K562 (cell line): Measurements from ENCODE around the gene POMP. TPM values are rescaled to one million over a fixed set of nuclear protein-coding genes. Genes with fewer than 3 reads are reported as not detected.

Source experiments
- ATAC-seq: fragments of 200-7000 bp; cut with Tn5 transposase; 3 replicates; pipeline ENCODE4 v1.9.1; 2020; ENCODE audit warnings: moderate library complexity
- BruUV-seq: library from RNA; stranded (reverse); fragments of 400-500 nt; replicated peaks from 2 replicates; lab custom pipeline; 2021; lab: Mats Ljungman, UMichigan
- CTCF ChIA-PET: fragments of 300-600 bp; formaldehyde crosslinking; extraction: SDS; loops from one replicate; lab custom pipeline; 2021; ENCODE audit warnings: low intra/inter-chr PET ratio; lab: Yijun Ruan, JAX
- POLR2A ChIA-PET: fragments of 300-600, 350-650 bp; sonication (Branson Sonifier 250); formaldehyde crosslinking; extraction: SDS; loops from one replicate; lab custom pipeline; 2021; ENCODE audit warnings: antibody characterized with exemption, inconsistent platforms; lab: Yijun Ruan, JAX
- DNase-seq, 4 experiments: peaks; one replicate each; pipeline versions ENCODE4 v3.0.0 to v3.0.0-alpha.2; 2011 to 2018; ENCODE audit warnings: low spot score in 3 of 4, mixed read lengths in 3 of 4; ENCODE audit errors: extremely low read depth in 1 of 4
- FAIRE-seq: peaks from 2 replicates; lab custom pipeline; 2011; peaks lifted over from hg19 to GRCh38; lab: Jason Lieb, UNC
- H2AFZ ChIP-seq: 2 replicates; pipeline ENCODE4 v1.6.0; 2011; ENCODE audit warnings: low read depth, low read length, control low read depth, inconsistent platforms
- H3K27ac ChIP-seq: fragments of 200-600 bp; 3 replicates; pipeline ENCODE4 v1.8.0; 2011; ENCODE audit warnings: low read depth, mild to moderate bottlenecking, control low read depth, inconsistent platforms, low read length, moderate library complexity, mixed read lengths; ENCODE audit errors: extremely low read depth
- H3K27me3 ChIP-seq, 2 experiments: fragments of 300-600 bp in 1 of 2; 2 replicates in 1 of 2; 3 replicates in 1 of 2; pipeline versions ENCODE4 v1.6.0 to v1.8.0; 2011; ENCODE audit warnings: inconsistent platforms in 2 of 2, low read length in 2 of 2, mild to moderate bottlenecking in 1 of 2, mixed read lengths in 1 of 2, moderate library complexity in 1 of 2; ENCODE audit not compliant: control insufficient read depth in 2 of 2, insufficient read depth in 2 of 2
- H3K36me3 ChIP-seq: fragments of 300-600 bp; 3 replicates; pipeline ENCODE4 v1.8.0; 2011; ENCODE audit warnings: mild to moderate bottlenecking, low read length, inconsistent platforms; ENCODE audit not compliant: control insufficient read depth, insufficient read depth
- H3K4me1 ChIP-seq, 2 experiments: fragments of 200-600 bp in 1 of 2; replicated peaks in 1 of 2; 2 replicates in 1 of 2; 3 replicates in 1 of 2; pipeline versions ENCODE4 v1.5.1 to v1.8.0; 2011; ENCODE audit warnings: inconsistent platforms in 2 of 2, low read length in 2 of 2, mild to moderate bottlenecking in 1 of 2, mixed read lengths in 1 of 2, moderate library complexity in 1 of 2; ENCODE audit not compliant: control insufficient read depth in 2 of 2, insufficient read depth in 2 of 2
- H3K4me2 ChIP-seq: 2 replicates; pipeline ENCODE4 v1.6.1; 2011; ENCODE audit warnings: low read length, control low read depth, inconsistent platforms, mixed read lengths; ENCODE audit not compliant: insufficient read depth
- H3K4me3 ChIP-seq: fragments of 200-600 bp; sonication (generic), shearing (Covaris generic); 2 replicates; pipeline ENCODE4 v1.5.1; 2016; ENCODE audit warnings: control low read depth, inconsistent platforms
- H3K79me2 ChIP-seq: fragments of 200-600 bp; 3 replicates; pipeline ENCODE4 v1.8.0; 2011; ENCODE audit warnings: low read length, inconsistent platforms; ENCODE audit not compliant: control insufficient read depth, insufficient read depth
- H3K9ac ChIP-seq, 2 experiments: 2 replicates each; pipeline versions ENCODE4 v1.6.0 to v1.6.1; 2011; ENCODE audit warnings: low read depth in 2 of 2, low read length in 2 of 2, control low read depth in 1 of 2, inconsistent platforms in 1 of 2, mild to moderate bottlenecking in 1 of 2, mixed read lengths in 1 of 2; ENCODE audit not compliant: insufficient read depth in 1 of 2
- H3K9me1 ChIP-seq: one replicate; pipeline ENCODE4 v1.6.0; 2011; ENCODE audit warnings: inconsistent platforms, mild to moderate bottlenecking, low read length, moderate library complexity; ENCODE audit not compliant: control insufficient read depth, insufficient read depth
- H3K9me3 ChIP-seq: replicated peaks from 2 replicates; pipeline ENCODE4 v1.5.1; 2011; ENCODE audit warnings: low read depth, low read length, inconsistent platforms; ENCODE audit not compliant: control insufficient read depth, insufficient read depth
- H4K20me1 ChIP-seq: replicated peaks from 2 replicates; pipeline ENCODE4 v1.6.1; 2011; ENCODE audit warnings: low read length, inconsistent platforms, mixed read lengths; ENCODE audit not compliant: control insufficient read depth, insufficient read depth
- ARID3A ChIP-seq: IDR thresholded peaks from 2 replicates; pipeline ENCODE4 v1.6.1; 2012; ENCODE audit warnings: low read depth, low read length, improper control_type of control experiment, borderline replicate concordance
- BCOR ChIP-seq: fragments of 450-650 bp; IDR thresholded peaks from 2 replicates; pipeline ENCODE4 v1.6.1; 2016
- KAT7 ChIP-seq: sonication (generic); formaldehyde crosslinking; IDR thresholded peaks from 2 replicates; pipeline ENCODE4 v1.8.0; 2022; ENCODE audit warnings: missing genetic modification reagents, mild to moderate bottlenecking, borderline replicate concordance
- MAFK ChIP-seq: IDR thresholded peaks from 2 replicates; pipeline ENCODE4 v1.6.1; 2011; ENCODE audit warnings: low read length, improper control_type of control experiment
- SIX5 ChIP-seq, 2 experiments: IDR thresholded peaks; 2 replicates each; pipeline ENCODE4 v1.6.1; 2011; ENCODE audit warnings: low read length in 2 of 2, borderline replicate concordance in 1 of 2, low read depth in 1 of 2, mild to moderate bottlenecking in 1 of 2, moderate library complexity in 1 of 2; ENCODE audit not compliant: insufficient read depth in 1 of 2
- TCF15 ChIP-seq: fragments of 250-450 bp; sonication (Bioruptor Pico); IDR thresholded peaks from 2 replicates; pipeline ENCODE4 v1.8.0; 2022; ENCODE audit warnings: moderate library complexity, mild to moderate bottlenecking, inconsistent platforms
- ZBED1 ChIP-seq: IDR thresholded peaks from 2 replicates; pipeline ENCODE4 v1.6.1; 2014
- ZNF24 ChIP-seq: fragments of 450-650 bp; IDR thresholded peaks from 2 replicates; pipeline ENCODE4 v1.6.1; 2016
- ZNF384 ChIP-seq: IDR thresholded peaks from 2 replicates; pipeline ENCODE4 v1.6.1; 2012; ENCODE audit warnings: low read depth, low read length, improper control_type of control experiment
- ZNF586 ChIP-seq: fragments of 450-650 bp; formaldehyde crosslinking; conservative IDR thresholded peaks from 2 replicates; pipeline ENCODE4 v1.4.0; 2020; ENCODE audit warnings: mild to moderate bottlenecking, moderate library complexity
- ZNF717 ChIP-seq: fragments of 250-450 bp; sonication (Bioruptor Pico); IDR thresholded peaks from 2 replicates; pipeline ENCODE4 v1.5.0; 2021
- ZNF764 ChIP-seq: fragments of 250-450 bp; sonication (Bioruptor Pico); IDR thresholded peaks from 2 replicates; pipeline ENCODE4 v1.4.0; 2020; ENCODE audit warnings: low read depth, mild to moderate bottlenecking, moderate library complexity
- ZNF785 ChIP-seq: fragments of 250-450 bp; sonication (Bioruptor Pico); IDR thresholded peaks from 2 replicates; pipeline ENCODE4 v1.4.0; 2020; ENCODE audit warnings: mild to moderate bottlenecking
- ZNF830 ChIP-seq: fragments of 250-450 bp; sonication (Bioruptor Pico); IDR thresholded peaks from 2 replicates; pipeline ENCODE4 v1.5.0; 2021; ENCODE audit warnings: mild to moderate bottlenecking
- WGBS: fragments of 100-300 bp; shearing (Covaris generic); methylation state at CpG from one replicate; pipeline ENCODE4 v1.1.6; 2016; ENCODE audit warnings: low coverage, mixed read lengths; ENCODE audit not compliant: insufficient coverage; ENCODE audit errors: missing lambda C conversion rate; 5-methylcytosine and 5-hydroxymethylcytosine counted together
- in situ Hi-C: fragments of 300-500 bp; cut with MboI; formaldehyde crosslinking; loops from 4 replicates; pipeline ENCODE4 v1.15.0; 2018; ENCODE audit warnings: inconsistent platforms, mixed read lengths
- intact Hi-C: fragments of 100-400 bp; cut with micrococcal nuclease; formaldehyde crosslinking; loops from 2 replicates; pipeline ENCODE4 v1.14.2; 2022
- polyA plus RNA-seq, 8 experiments: library from polyadenylated mRNA; depleted of rRNA in 4 of 8; stranded (reverse) in 5 of 8; unstranded in 3 of 8; fragments of >200 nt; fragmentation: Nextera tagmentation in 2 of 8; fragmentation: Illumina TruSeq in 1 of 8; extraction: Ambion mirVana in 2 of 8; extraction: Trizol in 1 of 8; gene quantifications; 2 replicates each; pipeline versions ENCODE4 v1.2.1 to v1.2.3, GENCODE V29; 2011 to 2014; ENCODE audit warnings: inconsistent platforms in 1 of 8, missing spikeins in 1 of 8
- total RNA-seq, 7 experiments: library from RNA; depleted of rRNA in 6 of 7; stranded (reverse); fragments of >200 nt in 6 of 7; fragmentation: Illumina TruSeq in 2 of 7; extraction: Trizol in 2 of 7; gene quantifications; 2 replicates each; pipeline versions ENCODE4 v1.2.1 to v1.2.3, GENCODE V29; 2011 to 2021; ENCODE audit warnings: low replicate concordance in 1 of 7

Gene POMP
- total and polyA plus RNA-seq, 9 of the 15 experiments (the other 6 are each of a cell fraction or from before 2014, with no cell fraction given), result 69.2 to 647 (median 118) TPM

- Histone ChIP-seq H3K9me1 (no peaks in the 10 kb centered on the region), H3K4me1 (peaks cover 0 to 5% of the 10 kb centered on the region in 2 experiments; a peak in 1 of 5 replicates), H3K27ac (no peak overlapping the region), H3K9ac (no peak overlapping the region), H3K36me3 (no peaks in the 10 kb centered on the region)
- FAIRE-seq (no peak), ATAC-seq (no peak)
- intact Hi-C loops, result no loop called here
- no TSS peak for BruUV-seq
- POLR2A ChIA-PET, result no interaction called here
- TF ChIP-seq MAFK, result no peak
- TF ChIP-seq ZNF764, result no peak
- TF ChIP-seq ZNF785, result no peak
- no peak for TF ChIP-seq KAT7 (CRISPR knock-in tag)
- TF ChIP-seq ARID3A, result no peak
- TF ChIP-seq BCOR, result no peak
- TF ChIP-seq ZNF384, result no peak
- no peak for TF ChIP-seq SIX5 (IDR thresholded peaks at IDR 0.05; ENCODE audit: borderline replicate concordance in 1 of 2, insufficient read depth in 1 of 2, low read depth in 1 of 2, low read length in 2 of 2)
- no peak for TF ChIP-seq ZBED1
- no peak for TF ChIP-seq ZNF830
- no peak for TF ChIP-seq ZNF586
- TF ChIP-seq TCF15 (CRISPR knock-in tag), result no peak
- no peak for TF ChIP-seq ZNF717
- no peak for TF ChIP-seq ZNF24
- TF ChIP-seq, all 486 proteins: peak for 0
- H4K20me1 ChIP-seq, result no peaks in the 10 kb centered on the region
- no peak overlapping the region for H3K4me2 ChIP-seq
- CTCF ChIA-PET, result no interaction called here
- H2AFZ ChIP-seq, result no peak overlapping the region
- in situ Hi-C loops, result no loop called here
- DNase-seq, result no peak
- H3K27me3 ChIP-seq, result 0 out of 5 replicates have a peak, but pooled peaks cover 0 to 2% of the 10 kb centered on the region in 2 experiments
- no peaks in the 10 kb centered on the region for H3K79me2 ChIP-seq
- H3K9me3 ChIP-seq, result no peaks in the 10 kb centered on the region
- H3K4me3 ChIP-seq, result no peak overlapping the region
- WGBS, result 73% methylated on average over 1 of the region's 1 CpG
Measured at GRCh38 chr13:28697441-28697840, 38.5 kb downstream of the POMP start.
